Coronary artery (tissue), 2 donors: ENCODE measurements around the gene MUC2.

Experiments
- DNase-seq: peaks from one replicate; pipeline ENCODE4 v3.0.0-alpha.2; 2017; ENCODE audit warnings: low spot score
- H3K27ac ChIP-seq, 2 donors: fragments of 200-600 bp; sonication (generic); one replicate each; pipeline ENCODE4 v1.5.1; 2016 to 2019
- H3K4me3 ChIP-seq: fragments of 200-600 bp; sonication (generic); 2 replicates; pipeline ENCODE4 v1.5.1; 2016; ENCODE audit warnings: mild to moderate bottlenecking, moderate library complexity
- CTCF ChIP-seq: fragments of 200-600 bp; sonication (generic); IDR thresholded peaks from one replicate; pipeline ENCODE4 v1.5.1; 2019; ENCODE audit warnings: antibody characterized with exemption

MUC2 gene

GRCh38 chr11:1059759-1060158, 14.9 kb upstream of the MUC2 start:
- TF ChIP-seq CTCF = no peak
- Histone ChIP-seq H3K4me3 (no peak overlapping the region), H3K27ac (no peak overlapping the region)
- no peak for DNase-seq

- H3K27ac ChIP-seq = no peak overlapping the region
- TF ChIP-seq CTCF = no peak
- H3K4me3 ChIP-seq = no peak overlapping the region
- no peak for DNase-seq
These were observed 14.3 kb upstream of the MUC2 start for GRCh38 chr11:1060410-1060809.

GRCh38 chr11:1060852-1061616, 13.6 kb upstream of the MUC2 start:
- Histone ChIP-seq H3K27ac (no peak overlapping the region), H3K4me3 (no peak overlapping the region)
- no peak for TF ChIP-seq CTCF
- no peak for DNase-seq

- Histone ChIP-seq H3K27ac (no peak overlapping the region), H3K4me3 (no peak overlapping the region)
- no peak for DNase-seq
- no peak for TF ChIP-seq CTCF
These were observed 12.4 kb upstream of the MUC2 start for GRCh38 chr11:1062075-1062820.

- TF ChIP-seq CTCF = no peak
- no peak for DNase-seq
- H3K4me3 ChIP-seq = no peak overlapping the region
- H3K27ac ChIP-seq = no peak overlapping the region
These were observed 10.5 kb upstream of the MUC2 start for GRCh38 chr11:1064167-1064566.

GRCh38 chr11:1067812-1068496, 6.7 kb upstream of the MUC2 start:
- no peak overlapping the region for H3K4me3 ChIP-seq
- no peak overlapping the region for H3K27ac ChIP-seq
- no peak for TF ChIP-seq CTCF
- DNase-seq = no peak
